AG10803 (cell line): ENCODE data around the gene CDC37.
A peak's percentile ranks its signal among the peaks of the same experiment; 100 is the strongest.
"Not testable (repeated sequence)": the region's sequence is repeated elsewhere in the genome, so short reads cannot be mapped to it uniquely, and the experiment has no call there.

Experiments
- DNase-seq: peaks from one replicate; pipeline ENCODE4 v3.0.0; 2010; ENCODE audit warnings: low read depth
- H3K4me3 ChIP-seq: 2 replicates; pipeline ENCODE4 v1.5.1; 2011; ENCODE audit warnings: mild to moderate bottlenecking, low read length, control low read depth
- TF ChIP-seq, protein P1 (sequence below): conservative IDR thresholded peaks from 2 replicates; pipeline ENCODE4 v1.5.1; 2011; ENCODE audit warnings: mild to moderate bottlenecking, low read length, control low read depth, inconsistent platforms

Gene CDC37

DNA sequence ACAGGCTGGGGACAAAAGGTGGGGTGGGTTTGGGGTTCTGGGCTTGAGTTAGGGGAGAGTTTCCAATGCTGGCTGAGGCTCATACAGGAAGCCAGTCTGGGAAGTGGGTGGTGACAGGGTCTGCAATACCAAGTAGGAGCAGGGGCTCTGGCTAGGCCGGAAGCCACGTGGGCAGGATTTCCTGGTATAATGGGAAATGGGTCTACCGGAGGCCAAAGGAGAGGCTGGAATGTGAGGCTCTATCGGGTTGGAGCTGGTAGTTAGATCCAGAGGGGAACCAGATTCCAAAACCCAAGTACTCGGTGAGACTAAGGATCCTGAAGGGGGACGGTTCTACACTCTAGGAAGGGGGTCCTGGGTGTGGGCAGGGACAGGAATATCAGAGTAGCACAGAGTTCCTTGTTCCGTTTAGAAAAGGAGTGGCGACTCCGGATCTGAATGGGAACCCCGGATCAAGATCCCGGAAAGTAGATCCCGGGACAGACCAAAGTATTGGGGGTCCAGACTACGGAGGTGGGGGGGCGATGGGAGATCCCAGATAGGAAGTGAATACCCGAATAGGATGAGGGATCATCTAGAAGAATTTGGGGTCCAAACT is 802 bp downstream of the CDC37 start:
- DNase-seq, result no peak
- TF ChIP-seq, protein P1, sequence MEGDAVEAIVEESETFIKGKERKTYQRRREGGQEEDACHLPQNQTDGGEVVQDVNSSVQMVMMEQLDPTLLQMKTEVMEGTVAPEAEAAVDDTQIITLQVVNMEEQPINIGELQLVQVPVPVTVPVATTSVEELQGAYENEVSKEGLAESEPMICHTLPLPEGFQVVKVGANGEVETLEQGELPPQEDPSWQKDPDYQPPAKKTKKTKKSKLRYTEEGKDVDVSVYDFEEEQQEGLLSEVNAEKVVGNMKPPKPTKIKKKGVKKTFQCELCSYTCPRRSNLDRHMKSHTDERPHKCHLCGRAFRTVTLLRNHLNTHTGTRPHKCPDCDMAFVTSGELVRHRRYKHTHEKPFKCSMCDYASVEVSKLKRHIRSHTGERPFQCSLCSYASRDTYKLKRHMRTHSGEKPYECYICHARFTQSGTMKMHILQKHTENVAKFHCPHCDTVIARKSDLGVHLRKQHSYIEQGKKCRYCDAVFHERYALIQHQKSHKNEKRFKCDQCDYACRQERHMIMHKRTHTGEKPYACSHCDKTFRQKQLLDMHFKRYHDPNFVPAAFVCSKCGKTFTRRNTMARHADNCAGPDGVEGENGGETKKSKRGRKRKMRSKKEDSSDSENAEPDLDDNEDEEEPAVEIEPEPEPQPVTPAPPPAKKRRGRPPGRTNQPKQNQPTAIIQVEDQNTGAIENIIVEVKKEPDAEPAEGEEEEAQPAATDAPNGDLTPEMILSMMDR, result no peak
- H3K4me3 ChIP-seq, result peak overlapping the region; percentile 99

DNA sequence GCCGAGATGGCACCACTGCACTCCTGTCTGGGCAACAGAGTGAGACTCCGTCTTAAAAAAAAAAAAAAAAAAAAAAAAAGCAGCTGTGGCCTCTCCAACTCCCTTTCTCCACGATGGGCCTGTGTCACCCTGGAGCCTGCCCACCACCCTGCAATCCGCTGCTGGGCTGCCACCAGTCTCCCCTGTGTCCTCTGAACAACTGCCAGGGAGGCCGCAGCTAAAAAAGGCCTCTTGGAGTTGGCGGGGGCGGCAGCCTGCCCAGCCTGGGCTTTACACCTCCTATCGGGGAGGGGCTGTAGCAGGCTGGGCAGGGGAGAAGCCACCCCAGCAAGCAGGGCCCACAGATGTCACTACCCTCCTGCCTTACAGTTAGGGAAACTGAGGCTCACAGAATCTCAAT is 3.5 kb downstream of the CDC37 start:
- no peak overlapping the region for H3K4me3 ChIP-seq
- TF ChIP-seq, protein P1, result no peak
- no peak for DNase-seq

DNA sequence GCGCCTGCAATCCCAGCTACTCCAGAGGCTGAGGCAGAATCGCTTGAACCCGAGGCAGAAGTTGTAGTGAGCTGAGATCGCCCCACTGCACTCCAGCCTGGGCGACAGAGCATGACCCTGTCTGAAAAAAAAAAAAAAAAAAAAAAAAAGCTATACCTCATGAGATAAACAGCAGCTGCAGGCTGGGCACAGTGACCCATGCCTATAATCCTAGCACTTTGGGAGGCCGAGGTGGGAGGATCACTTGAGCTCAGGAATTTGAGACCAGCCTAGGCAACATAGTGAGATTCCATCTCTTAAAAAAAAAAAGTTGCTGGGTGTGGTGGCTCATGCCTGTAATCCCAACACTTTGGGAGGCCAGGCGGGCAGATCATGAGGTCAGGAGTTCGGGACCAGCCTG is 4.0 kb downstream of the CDC37 start:
- H3K4me3 ChIP-seq, DNase-seq: not testable (repeated sequence)

DNA sequence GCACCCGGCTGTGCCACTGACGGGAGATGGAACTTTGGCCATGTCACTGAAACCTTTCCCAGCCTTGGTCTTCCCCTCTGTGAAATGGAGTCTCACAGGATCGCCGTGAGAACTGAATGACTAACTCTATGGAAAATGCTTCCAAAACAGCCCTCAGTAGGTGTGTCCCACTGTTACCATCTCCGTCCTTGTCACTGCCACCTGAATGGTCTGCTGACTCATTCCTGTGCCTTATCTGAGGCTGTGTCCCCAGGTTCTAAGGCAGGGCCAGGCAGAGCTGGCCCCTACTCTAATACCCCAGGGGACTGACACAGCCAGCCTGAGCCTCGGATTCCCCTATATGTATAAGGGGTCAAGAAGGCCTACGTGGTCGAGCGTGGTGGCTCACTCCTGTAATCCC is 4.5 kb downstream of the CDC37 start:
- H3K4me3 ChIP-seq, result no peak overlapping the region
- TF ChIP-seq, protein P1, result no peak

DNA sequence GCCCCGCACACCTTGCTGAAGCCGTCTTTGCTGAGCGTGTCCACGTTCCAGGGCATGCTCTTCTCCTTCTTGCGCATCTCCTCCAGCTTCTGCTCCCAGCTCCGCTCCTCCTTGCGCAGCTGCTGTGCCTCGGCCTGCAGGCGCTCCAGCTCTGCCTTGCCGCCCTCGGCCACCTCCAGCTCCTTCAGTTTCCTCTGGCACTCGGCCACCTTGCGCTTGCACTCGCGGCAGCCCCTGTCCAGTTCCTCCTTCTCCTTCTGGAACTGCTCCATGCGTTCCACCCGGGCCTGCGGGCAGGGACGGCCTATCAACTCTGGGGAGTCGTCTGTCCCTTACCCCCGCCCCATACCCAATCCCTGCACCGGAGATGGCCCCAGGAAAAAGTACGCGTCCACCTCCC is 7.4 kb downstream of the CDC37 start:
- DNase-seq, result no peak
- no peak overlapping the region for H3K4me3 ChIP-seq
- TF ChIP-seq, protein P1, result no peak

More for the DNA sequence above, 4.5 kb downstream of the CDC37 start:
- DNase-seq, result no peak

DNA sequence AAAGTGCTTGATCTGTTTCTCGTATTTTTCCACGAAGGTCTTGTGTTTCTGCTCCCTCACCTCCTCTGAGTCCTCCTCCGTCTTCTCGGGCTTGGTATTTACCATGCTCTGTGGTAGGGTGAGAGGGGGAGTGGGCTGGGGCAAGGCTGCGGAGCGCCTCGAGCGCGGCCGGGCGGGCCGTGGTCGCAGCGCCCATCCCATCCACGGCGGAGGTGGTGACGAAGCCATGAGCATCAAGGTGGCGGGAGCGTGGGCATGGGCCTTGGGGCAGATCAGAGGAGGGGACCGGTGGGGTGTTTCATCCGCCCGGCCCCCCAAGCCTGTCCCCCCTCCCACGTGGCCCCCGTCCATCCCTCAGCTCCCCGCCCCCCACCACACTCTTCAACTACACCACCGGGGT is 7.9 kb downstream of the CDC37 start:
- DNase-seq, result no peak
- H3K4me3 ChIP-seq, result no peak overlapping the region
- TF ChIP-seq, protein P1, result no peak

DNA sequence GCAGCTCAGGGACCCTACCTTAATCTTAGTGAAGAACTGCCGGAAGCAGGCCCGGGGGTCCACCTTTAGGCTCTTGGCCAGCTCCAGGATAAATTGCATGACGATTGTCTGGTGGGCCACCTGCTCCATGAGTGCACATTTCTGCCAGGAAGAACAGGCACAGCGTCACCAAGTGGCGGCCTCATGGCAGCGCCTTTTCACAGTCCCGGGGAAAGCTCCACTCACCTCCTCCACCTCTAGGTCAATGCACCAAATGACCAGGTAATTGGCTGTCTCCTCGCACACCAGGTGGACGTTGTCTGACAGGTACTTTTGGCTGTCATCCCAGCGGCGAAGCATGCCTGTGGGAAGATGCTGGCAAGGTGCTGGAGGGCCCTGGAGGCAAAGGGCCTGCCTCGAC is 8.3 kb downstream of the CDC37 start:
- H3K4me3 ChIP-seq, result no peak overlapping the region
- DNase-seq, result no peak
- TF ChIP-seq, protein P1, result no peak

DNA sequence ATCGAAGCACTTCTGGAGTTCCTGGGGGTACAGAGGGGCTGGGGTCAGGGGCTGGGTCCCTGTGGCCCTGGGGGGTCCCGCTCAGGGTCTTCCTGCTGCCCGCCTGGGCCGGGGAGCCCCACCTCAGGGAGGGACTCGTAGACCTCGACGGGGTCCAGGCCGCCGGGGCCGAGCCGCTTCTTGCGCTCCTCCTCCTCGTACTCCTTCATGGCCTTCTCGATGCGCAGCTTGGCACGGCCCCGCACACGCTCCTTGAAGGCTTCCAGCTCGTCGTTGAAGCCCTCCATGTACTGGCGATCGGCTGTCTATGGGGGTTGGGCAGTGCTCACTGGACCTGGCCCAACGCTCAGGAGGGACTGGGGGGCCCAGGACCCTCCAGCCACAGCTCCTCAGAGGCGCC is 10.2 kb downstream of the CDC37 start:
- no peak overlapping the region for H3K4me3 ChIP-seq
- TF ChIP-seq, protein P1, result no peak
- DNase-seq, result no peak
